NCI-H1436 treated with DMSO at 0.1 percent for 48 hours (cell line): Measurements from ENCODE around the gene CSTA.

ENCODE experiments used
- DNase-seq: peaks from one replicate; lab custom pipeline; 2025; lab: John Stamatoyannopoulos, UW

Gene CSTA

GRCh38 chr3:122324871-122325323, at the start of gene CSTA:
TSS of gene CSTA (plus strand) at chr3:122325248. CDS start at chr3:122325293, 45 bp downstream.
- DNase-seq, result no peak

GRCh38 chr3:122281891-122282290, 43.2 kb upstream of the CSTA start:
- no peak for DNase-seq

- no peak for DNase-seq
Observed at GRCh38 chr3:122283796-122284445, 41.1 kb upstream of the CSTA start.

GRCh38 chr3:122284486-122284885, 40.6 kb upstream of the CSTA start:
- DNase-seq, result no peak

- DNase-seq, result no peak
Observed at GRCh38 chr3:122294359-122294758, 30.7 kb upstream of the CSTA start.

- no peak for DNase-seq
Observed at GRCh38 chr3:122295266-122296062, 29.6 kb upstream of the CSTA start.

- DNase-seq, result no peak
Observed at GRCh38 chr3:122298239-122298638, 26.8 kb upstream of the CSTA start.

- DNase-seq, result no peak
Observed at GRCh38 chr3:122299215-122299614, 25.8 kb upstream of the CSTA start.

GRCh38 chr3:122299872-122300460, 25.1 kb upstream of the CSTA start:
- DNase-seq, result no peak

- no peak for DNase-seq
Observed at GRCh38 chr3:122301063-122301462, 24.0 kb upstream of the CSTA start.

GRCh38 chr3:122305818-122306621, 19.0 kb upstream of the CSTA start:
- DNase-seq, result no peak

- DNase-seq, result no peak
Observed at GRCh38 chr3:122306622-122306953, 18.5 kb upstream of the CSTA start.

- no peak for DNase-seq
Observed at GRCh38 chr3:122307094-122307687, 17.9 kb upstream of the CSTA start.

GRCh38 chr3:122307976-122308375, 17.1 kb upstream of the CSTA start:
- DNase-seq, result no peak

- DNase-seq, result no peak
Observed at GRCh38 chr3:122310361-122310760, 14.7 kb upstream of the CSTA start.

GRCh38 chr3:122312826-122313225, 12.2 kb upstream of the CSTA start:
- DNase-seq, result no peak

GRCh38 chr3:122313281-122313680, 11.8 kb upstream of the CSTA start:
- DNase-seq, result no peak

- DNase-seq, result no peak
Observed at GRCh38 chr3:122314228-122314876, 10.7 kb upstream of the CSTA start.

- no peak for DNase-seq
Observed at GRCh38 chr3:122315619-122316018, 9.4 kb upstream of the CSTA start.

- no peak for DNase-seq
Observed at GRCh38 chr3:122316368-122316767, 8.7 kb upstream of the CSTA start.

- DNase-seq, result no peak
Observed at GRCh38 chr3:122318620-122319019, 6.4 kb upstream of the CSTA start.
